Keratinocyte (primary cell): ENCODE measurements around the gene MIPOL1. TPM values are rescaled to one million over a fixed set of nuclear protein-coding genes. Genes with fewer than 3 reads are reported as not detected.

ENCODE experiments used
- DNase-seq: peaks from one replicate; pipeline ENCODE4 v3.0.0-alpha.2; 2011; ENCODE audit warnings: low read depth, missing footprints, low spot score
- FAIRE-seq: peaks from 2 replicates; lab custom pipeline; 2011; peaks lifted over from hg19 to GRCh38; lab: Jason Lieb, UNC
- H2AFZ ChIP-seq: 2 replicates; pipeline ENCODE4 v1.6.0; 2012; ENCODE audit warnings: low read length, control low read depth, inconsistent platforms; ENCODE audit not compliant: control insufficient read depth
- H3K27ac ChIP-seq: 2 replicates; pipeline ENCODE4 v1.5.1; 2011; ENCODE audit warnings: low read length; ENCODE audit not compliant: control insufficient read depth, insufficient read depth
- H3K27me3 ChIP-seq: 3 replicates; pipeline ENCODE4 v1.6.0; 2011; ENCODE audit warnings: low read length; ENCODE audit not compliant: control insufficient read depth, insufficient read depth; ENCODE audit errors: extremely low read depth
- H3K36me3 ChIP-seq, 2 experiments: 2 replicates in 1 of 2; 3 replicates in 1 of 2; pipeline ENCODE4 v1.5.1; 2011; ENCODE audit warnings: low read length in 2 of 2, mild to moderate bottlenecking in 1 of 2; ENCODE audit not compliant: control insufficient read depth in 2 of 2, insufficient read depth in 2 of 2; ENCODE audit errors: extremely low read depth in 1 of 2
- H3K4me1 ChIP-seq: 3 replicates; pipeline ENCODE4 v1.5.1; 2011; ENCODE audit warnings: low read length; ENCODE audit not compliant: control insufficient read depth, insufficient read depth; ENCODE audit errors: extremely low read depth
- H3K4me2 ChIP-seq: 3 replicates; pipeline ENCODE4 v1.6.0; 2011; ENCODE audit warnings: low read depth, low read length; ENCODE audit not compliant: control insufficient read depth, insufficient read depth; ENCODE audit errors: extremely low read depth
- H3K4me3 ChIP-seq, 3 experiments: fragments of 200-600 bp in 1 of 3; sonication (generic) in 1 of 3; 2 replicates in 2 of 3; 3 replicates in 1 of 3; pipeline ENCODE4 v1.5.1; 2011 to 2016; ENCODE audit warnings: low read length in 3 of 3, mild to moderate bottlenecking in 3 of 3, control low read depth in 2 of 3, inconsistent platforms in 1 of 3, low read depth in 1 of 3, mixed read lengths in 1 of 3, mixed run types in 1 of 3, moderate library complexity in 1 of 3; ENCODE audit not compliant: control insufficient read depth in 2 of 3, insufficient read depth in 2 of 3; ENCODE audit errors: extremely low read depth in 1 of 3
- H3K79me2 ChIP-seq: 2 replicates; pipeline ENCODE4 v1.6.0; 2012; ENCODE audit warnings: low read length; ENCODE audit not compliant: control insufficient read depth, insufficient read depth
- H3K9ac ChIP-seq: 3 replicates; pipeline ENCODE4 v1.6.0; 2011; ENCODE audit warnings: low read length; ENCODE audit not compliant: control insufficient read depth, insufficient read depth; ENCODE audit errors: extremely low read depth
- H3K9me1 ChIP-seq: 3 replicates; pipeline ENCODE4 v1.6.0; 2011; ENCODE audit warnings: low read length; ENCODE audit not compliant: control insufficient read depth, insufficient read depth; ENCODE audit errors: extremely low read depth
- H3K9me3 ChIP-seq: 2 replicates; pipeline ENCODE4 v1.5.1; 2012; ENCODE audit warnings: low read depth, low read length; ENCODE audit not compliant: control insufficient read depth
- H4K20me1 ChIP-seq: 3 replicates; pipeline ENCODE4 v1.6.0; 2011; ENCODE audit warnings: low read length; ENCODE audit not compliant: control insufficient read depth, insufficient read depth; ENCODE audit errors: extremely low read depth
- EZH2 ChIP-seq: IDR thresholded peaks from one replicate; pipeline ENCODE4 v1.6.1; 2012; ENCODE audit warnings: inconsistent platforms, mild to moderate bottlenecking, low read length, moderate library complexity
- dilution Hi-C: fragments of 300-500 bp; cut with MboI; formaldehyde crosslinking; loops from one replicate; pipeline ENCODE4 v1.7.0; 2020; ENCODE audit warnings: low sequenced_read_pairs; ENCODE audit not compliant: extremely low pct_ligation_motif_present
- polyA plus RNA-seq, 5 experiments: library from polyadenylated mRNA; depleted of rRNA in 3 of 5; stranded (reverse) in 3 of 5; stranded (forward) in 1 of 5; unstranded in 1 of 5; fragments of >200 nt; gene quantifications; 1 replicate in 1 of 5; 2 replicates in 3 of 5; 3 replicates in 1 of 5; pipeline versions ENCODE4 v1.2.1 to v1.2.3, GENCODE V29; 2011 to 2012; ENCODE audit warnings: missing spikeins in 2 of 5, low read depth in 1 of 5, low replicate concordance in 1 of 5
- TF ChIP-seq, protein P1 (sequence below), 3 experiments: IDR thresholded peaks in 1 of 3; conservative IDR thresholded peaks in 1 of 3; optimal IDR thresholded peaks in 1 of 3; 2 replicates in 2 of 3; 3 replicates in 1 of 3; pipeline versions ENCODE3 to v1.5.1; 2011; ENCODE audit warnings: low read length in 3 of 3, mild to moderate bottlenecking in 3 of 3, moderate library complexity in 2 of 3, control low read depth in 1 of 3, inconsistent platforms in 1 of 3; ENCODE audit not compliant: insufficient read depth in 2 of 3; ENCODE audit errors: extremely low read depth in 1 of 3

The MIPOL1 gene
- polyA plus RNA-seq, 1 donor (not counting 4 experiments of a cell fraction or from before 2014, with no cell fraction given) = 10.9 TPM

DNA sequence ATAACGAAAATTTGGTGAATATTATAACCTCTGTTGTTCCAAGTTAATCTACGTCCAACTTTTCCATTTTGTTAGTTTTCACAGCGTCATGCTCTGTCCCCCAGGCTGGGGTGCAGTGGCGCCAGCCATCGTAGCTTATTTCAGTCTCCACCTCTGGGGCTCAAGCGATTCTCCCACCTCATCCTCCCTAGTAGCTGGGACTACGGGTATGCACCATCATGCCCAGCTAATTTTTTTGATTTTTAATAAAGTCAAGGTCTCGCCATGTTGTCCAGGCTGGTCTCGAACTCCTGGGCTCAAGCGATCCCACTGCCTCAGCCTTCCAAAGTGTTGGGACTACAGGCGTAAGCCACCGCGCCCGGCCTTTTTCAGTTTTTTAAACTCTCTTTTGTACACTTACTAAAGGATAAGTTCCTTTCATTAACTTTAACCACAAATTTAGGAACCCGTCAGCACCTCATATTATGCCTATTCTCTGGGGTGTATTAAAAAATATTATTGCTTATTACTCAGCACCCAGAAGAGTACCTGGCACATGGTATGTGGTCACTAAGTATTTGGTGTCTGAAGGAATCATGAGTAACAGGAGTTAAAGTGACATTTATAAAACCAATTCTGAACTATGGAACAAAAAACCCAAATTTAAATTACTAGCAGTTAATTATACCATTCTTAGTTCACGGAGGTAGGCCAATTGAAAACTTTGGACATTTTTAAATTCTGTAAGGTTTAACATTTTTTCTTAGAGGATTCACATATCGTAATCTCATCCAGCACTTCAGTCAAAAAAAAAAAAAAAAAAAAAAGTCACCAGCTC, 925 bp upstream of the MIPOL1 start:
- Histone ChIP-seq H3K4me2 (peak overlapping the region; percentile 84), H3K4me3 (peak overlapping the region; percentile 54 to 83 (median 77)), H3K4me1 (peaks cover 8% of the 10 kb centered on the region), H2AFZ (peak overlapping the region; percentile 82), H3K9me1 (no peaks in the 10 kb centered on the region), H3K27ac (peak overlapping the region; percentile 84), H3K9me3 (no peaks in the 10 kb centered on the region), H3K27me3 (no peaks in the 10 kb centered on the region), H3K79me2 (peaks cover 12% of the 10 kb centered on the region), H3K9ac (peak overlapping the region; percentile 81), H3K36me3 (no peaks in the 10 kb centered on the region), H4K20me1 (no peaks in the 10 kb centered on the region)
- no peak for TF ChIP-seq EZH2
- DNase-seq (no peak), FAIRE-seq (no peak)
- dilution Hi-C loops = no loop called here

DNA sequence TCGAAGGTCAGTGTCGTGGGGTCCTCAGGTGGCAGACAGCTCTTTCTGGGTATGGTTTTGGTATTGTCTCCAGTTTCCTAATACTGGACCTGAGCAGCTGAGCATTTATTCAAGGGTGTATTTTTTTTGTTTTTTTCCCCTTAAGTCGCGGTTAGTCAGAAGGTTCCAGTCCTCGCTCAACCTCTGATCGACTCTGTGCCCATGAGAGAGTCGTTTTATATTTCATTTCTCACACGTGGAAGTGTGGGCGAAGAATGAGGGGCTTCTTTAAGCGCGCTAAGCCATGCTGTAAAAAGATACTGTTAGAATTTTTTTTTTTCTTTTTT, 499 bp downstream of the MIPOL1 start:
- H3K9me1 ChIP-seq = no peaks in the 10 kb centered on the region
- no peaks in the 10 kb centered on the region for H3K27me3 ChIP-seq
- H3K36me3 ChIP-seq = no peaks in the 10 kb centered on the region
- peak; percentile 9 for FAIRE-seq
- H3K27ac ChIP-seq = peak overlapping the region; percentile 84
- peak overlapping the region; percentile 54 to 83 (median 77) for H3K4me3 ChIP-seq
- dilution Hi-C loops = no loop called here
- TF ChIP-seq, protein P1, sequence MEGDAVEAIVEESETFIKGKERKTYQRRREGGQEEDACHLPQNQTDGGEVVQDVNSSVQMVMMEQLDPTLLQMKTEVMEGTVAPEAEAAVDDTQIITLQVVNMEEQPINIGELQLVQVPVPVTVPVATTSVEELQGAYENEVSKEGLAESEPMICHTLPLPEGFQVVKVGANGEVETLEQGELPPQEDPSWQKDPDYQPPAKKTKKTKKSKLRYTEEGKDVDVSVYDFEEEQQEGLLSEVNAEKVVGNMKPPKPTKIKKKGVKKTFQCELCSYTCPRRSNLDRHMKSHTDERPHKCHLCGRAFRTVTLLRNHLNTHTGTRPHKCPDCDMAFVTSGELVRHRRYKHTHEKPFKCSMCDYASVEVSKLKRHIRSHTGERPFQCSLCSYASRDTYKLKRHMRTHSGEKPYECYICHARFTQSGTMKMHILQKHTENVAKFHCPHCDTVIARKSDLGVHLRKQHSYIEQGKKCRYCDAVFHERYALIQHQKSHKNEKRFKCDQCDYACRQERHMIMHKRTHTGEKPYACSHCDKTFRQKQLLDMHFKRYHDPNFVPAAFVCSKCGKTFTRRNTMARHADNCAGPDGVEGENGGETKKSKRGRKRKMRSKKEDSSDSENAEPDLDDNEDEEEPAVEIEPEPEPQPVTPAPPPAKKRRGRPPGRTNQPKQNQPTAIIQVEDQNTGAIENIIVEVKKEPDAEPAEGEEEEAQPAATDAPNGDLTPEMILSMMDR (optimal IDR thresholded peaks at IDR 0.05 in 1 of 3, IDR thresholded peaks at IDR 0.05 in 1 of 3, conservative IDR thresholded peaks at IDR 0.05 in 1 of 3; ENCODE audit: extremely low read depth in 1 of 3, insufficient read depth in 2 of 3, low read length in 3 of 3) = no peak
- TF ChIP-seq EZH2 = no peak
- H4K20me1 ChIP-seq = no peaks in the 10 kb centered on the region
- H3K9ac ChIP-seq = peak overlapping the region; percentile 81
- DNase-seq = no peak
- peak overlapping the region; percentile 95 for H2AFZ ChIP-seq
- H3K4me1 ChIP-seq = peaks cover 21% of the 10 kb centered on the region
- H3K79me2 ChIP-seq = peaks cover 13% of the 10 kb centered on the region
- no peaks in the 10 kb centered on the region for H3K9me3 ChIP-seq
- peak overlapping the region; percentile 84 for H3K4me2 ChIP-seq
